ENCODE results near the gene ZNF207. TPM values are rescaled to one million over a fixed set of nuclear protein-coding genes. Genes with fewer than 3 reads are reported as not detected.
A peak's percentile ranks its signal among the peaks of the same experiment; 100 is the strongest.
"Not testable (repeated sequence)": the region's sequence is repeated elsewhere in the genome, so short reads cannot be mapped to it uniquely, and the experiment has no call there.

ZNF207 gene
- total and polyA plus RNA-seq, 8 donors: 46.8 to 800 (median 118) TPM

- Histone ChIP-seq H3K27ac (peak overlapping the region; percentile 87 to 99 (median 96)), H3K36me3 (peaks cover 5 to 39% (median 38%) of the 10 kb centered on the region in 4 donors), H3K9me3 (no peaks in the 10 kb centered on the region), H3K27me3 (no peaks in the 10 kb centered on the region), H3K4me3 (peak overlapping the region; percentile 63 to 89 (median 78)), H3K4me1 (peaks cover 43 to 59% (median 53%) of the 10 kb centered on the region in 4 donors)
- intact Hi-C loops (cut with DNase I; ENCODE audit: low total_unique reads): no loop called here
- TF ChIP-seq CTCF (IDR thresholded peaks at IDR 0.05) (no peak), POLR2A (IDR thresholded peaks at IDR 0.05) (no peak), POLR2AphosphoS5 (IDR thresholded peaks at IDR 0.05) (no peak), EP300 (IDR thresholded peaks at IDR 0.05) (no peak)
- 0 to 1% (median 0%) methylated on average over 20 of the region's 20 CpGs for WGBS, 5 donors
- DNase-seq: peak; percentile 47 to 87
Measured at GRCh38 chr17:32350666-32351418, 885 bp downstream of the ZNF207 start.

GRCh38 chr17:32352734-32353133 lies 2.8 kb downstream of the ZNF207 start:
- 86 to 91% (median 90%) methylated on average over 9 of the region's 9 CpGs for WGBS, 5 donors
- Histone ChIP-seq H3K4me1 (peaks cover 43 to 77% (median 71%) of the 10 kb centered on the region in 4 donors), H3K36me3 (peaks cover 5 to 58% (median 56%) of the 10 kb centered on the region in 4 donors), H3K4me3 (peak overlapping the region; percentile 63 to 89 (median 78))
- H3K27me3 ChIP-seq; H3K9me3 ChIP-seq; DNase-seq; intact Hi-C loops (cut with DNase I; ENCODE audit: low total_unique reads); H3K27ac ChIP-seq: not testable (repeated sequence)

GRCh38 chr17:32355649-32356377 lies 5.9 kb downstream of the ZNF207 start:
- Histone ChIP-seq H3K4me3 (peak overlapping the region in 2 of 4 donors; percentile 5 to 63), H3K27ac (peak overlapping the region in 1 of 5 donors; percentile 6), H3K4me1 (peaks cover 43 to 87% (median 70%) of the 10 kb centered on the region in 4 donors), H3K36me3 (peaks cover 35 to 89% (median 87%) of the 10 kb centered on the region in 4 donors), H3K27me3 (no peaks in the 10 kb centered on the region), H3K9me3 (no peaks in the 10 kb centered on the region)
- DNase-seq: no peak
- no peak for TF ChIP-seq EP300 (IDR thresholded peaks at IDR 0.05)
- TF ChIP-seq CTCF (IDR thresholded peaks at IDR 0.05): no peak
- no peak for TF ChIP-seq POLR2A (IDR thresholded peaks at IDR 0.05)
- no peak for TF ChIP-seq POLR2AphosphoS5 (IDR thresholded peaks at IDR 0.05)
- intact Hi-C loops (cut with DNase I; ENCODE audit: low total_unique reads): no loop called here
- 36 to 46% (median 44%) methylated on average over 6 of the region's 6 CpGs for WGBS, 5 donors

- H3K9me3 ChIP-seq: no peaks in the 10 kb centered on the region
- H3K36me3 ChIP-seq: peaks cover 39 to 94% (median 92%) of the 10 kb centered on the region in 4 donors
- DNase-seq: no peak
- peak overlapping the region in 1 of 4 donors; percentile 63 for H3K4me3 ChIP-seq
- intact Hi-C loops (cut with DNase I; ENCODE audit: low total_unique reads): no loop called here
- peaks cover 43 to 92% (median 70%) of the 10 kb centered on the region in 4 donors for H3K4me1 ChIP-seq
- no peaks in the 10 kb centered on the region for H3K27me3 ChIP-seq
- TF ChIP-seq EP300 (IDR thresholded peaks at IDR 0.05): no peak
- TF ChIP-seq CTCF (IDR thresholded peaks at IDR 0.05): no peak
- no peak for TF ChIP-seq POLR2AphosphoS5 (IDR thresholded peaks at IDR 0.05)
- no peak for TF ChIP-seq POLR2A (IDR thresholded peaks at IDR 0.05)
- H3K27ac ChIP-seq: no peak overlapping the region
- whole genome bisulfite sequencing, 5 donors: 88 to 92% (median 90%) methylated on average over 3 of the region's 3 CpGs
Measured at GRCh38 chr17:32356378-32356743, 6.4 kb downstream of the ZNF207 start.

Data from stomach (tissue), 9 donors.